ENCODE measurements around the gene HEXD. TPM values are rescaled to one million over a fixed set of nuclear protein-coding genes. Genes with fewer than 3 reads are reported as not detected.
A peak's percentile ranks its signal among the peaks of the same experiment; 100 is the strongest.

The HEXD gene
- total and polyA plus RNA-seq, 10 of the 15 experiments (the other 5 are each of a cell fraction or from before 2014, with no cell fraction given), result 1.6 to 24.2 (median 7.0) TPM

DNA sequence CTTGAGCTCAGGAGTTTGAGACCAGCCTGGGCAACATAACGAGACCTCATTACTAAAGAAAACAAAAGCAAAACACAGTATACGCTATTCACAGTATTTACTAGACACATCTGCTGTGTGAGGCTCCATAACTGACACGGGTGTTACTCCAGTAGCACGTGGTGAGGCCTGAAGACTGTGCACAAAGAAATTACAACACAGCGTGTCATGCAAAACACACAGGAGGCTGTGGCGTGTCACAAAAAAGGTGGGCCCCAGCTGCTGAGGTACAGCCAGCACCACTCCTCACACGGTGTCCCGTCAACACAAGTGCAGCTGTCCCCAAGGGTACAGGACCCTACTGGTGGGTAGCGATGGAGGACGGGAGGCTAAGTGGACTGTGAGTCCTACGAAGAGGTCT is 29.7 kb downstream of the HEXD start:
- no TSS peak for BruUV-seq (replicated peaks)

DNA sequence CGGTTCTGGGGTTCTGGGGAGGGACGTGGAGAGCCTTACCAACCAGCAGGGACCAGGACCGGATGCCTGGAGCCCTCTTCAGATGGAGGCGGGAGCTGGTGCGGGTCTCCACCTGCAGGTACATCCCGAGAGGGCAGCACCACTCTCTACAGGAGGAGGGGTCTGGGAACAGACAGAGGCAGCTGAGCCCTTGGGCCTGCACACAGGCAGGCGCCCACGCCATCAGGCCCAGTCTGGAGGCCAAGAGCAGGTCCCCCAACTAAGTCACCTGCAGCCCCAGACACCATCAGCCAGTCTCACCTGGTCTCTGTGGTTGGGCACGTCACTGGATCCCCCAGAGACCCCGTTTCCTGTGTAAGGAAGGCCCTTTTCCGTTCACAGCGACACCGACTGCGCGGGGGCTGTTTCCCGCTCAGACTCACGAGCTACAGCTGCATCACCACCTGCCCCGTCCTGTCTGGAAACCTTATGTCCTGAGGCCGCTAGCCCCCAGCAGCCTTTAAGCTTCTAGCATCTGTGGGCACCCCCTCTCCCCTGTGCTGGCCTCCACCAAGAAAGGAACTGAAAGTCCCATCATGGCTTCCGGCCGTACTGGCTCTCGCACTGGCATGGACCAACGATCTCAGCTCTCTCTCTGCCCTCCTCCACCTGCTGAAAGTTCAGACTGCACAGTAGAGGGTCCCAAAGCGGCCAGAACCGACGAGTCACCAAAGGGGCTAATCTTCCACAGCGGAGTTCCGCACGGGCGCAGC is 31.2 kb downstream of the HEXD start:
- peak; percentile 98 for FAIRE-seq
- H3K4me3 ChIP-seq, result peak overlapping the region; percentile 93
- intact Hi-C loops (cut with micrococcal nuclease; ENCODE audit: unreplicated experiment) (loop anchor here (1.0 to 5.0 kb wide), 2 partner anchors 9 to 103 kb away; partner anchors contain the start of gene NARF), in situ Hi-C loops (cut with MboI) (no loop called here)
- POLR2A ChIA-PET, result interaction anchor here (0.5 to 2.3 kb wide), 14 partner anchors 8 to 557 kb away, joined by 3 to 16 read pairs (median 3); partner anchors contain the start of genes DCXR, NARF and OGFOD3
- SMC1A ChIA-PET (ENCODE audit: uncharacterized antibody, unreplicated experiment), result interaction anchor here (1.0 to 1.4 kb wide), 3 partner anchors 8 to 96 kb away, joined by 3 to 8 read pairs (median 6); partner anchors contain the start of gene OGFOD3
- DNase-seq (ENCODE audit: low read depth, low spot score), result peak; percentile 65
- ATAC-seq, result peak; percentile 87
- H3K4me2 ChIP-seq (ENCODE audit: control insufficient read depth, insufficient read depth), result peak overlapping the region; percentile 84
- no peaks in the 10 kb centered on the region; the same call in 2 of the 3 replicates for H3K9me3 ChIP-seq (replicated peaks; ENCODE audit: control insufficient read depth, insufficient read depth, low read length)
- peaks cover 10 to 18% of the 10 kb centered on the region in 2 experiments for H3K36me3 ChIP-seq (ENCODE audit: control insufficient read depth in 2 of 2, insufficient read depth in 2 of 2, low read length in 1 of 2)
- no peaks in the 10 kb centered on the region; the same call in none of the 2 replicates for H4K20me1 ChIP-seq (ENCODE audit: control insufficient read depth, insufficient read depth)
- RAD21 ChIA-PET (ENCODE audit: unreplicated experiment), result interaction anchor here (0.9 to 1.4 kb wide), 7 partner anchors 8 to 105 kb away, joined by 3 to 4 read pairs (median 3); no protein-coding TSS in a partner anchor
- peaks cover 41% of the 10 kb centered on the region for H3K79me2 ChIP-seq (ENCODE audit: control insufficient read depth, insufficient read depth, low read length)
- under 1% methylated on average over 30 of the region's 30 CpGs for WGBS (ENCODE audit: insufficient coverage, insufficient replicate concordance, low lambda C conversion rate, missing lambda C conversion rate)
- H2AFZ ChIP-seq (ENCODE audit: control insufficient read depth, low read depth, low read length), result peak overlapping the region; percentile 30
- H3K9ac ChIP-seq (ENCODE audit: control insufficient read depth, insufficient read depth, low read length), result peak overlapping the region; percentile 87
- CTCF ChIA-PET, result interaction anchor here (0.6 to 1.9 kb wide), 11 partner anchors 11 to 104 kb away, joined by 3 to 12 read pairs (median 4); no protein-coding TSS in a partner anchor
- H3K27me3 ChIP-seq (replicated peaks in 1 of 2; ENCODE audit: control insufficient read depth in 2 of 2, insufficient read depth in 2 of 2, low read length in 1 of 2), result no peaks in the 10 kb centered on the region
- peaks cover 4% of the 10 kb centered on the region for H3K4me1 ChIP-seq (ENCODE audit: control insufficient read depth, insufficient read depth, low read length)
- no TSS peak for BruUV-seq (replicated peaks)
- peak overlapping the region; percentile 97 for H3K27ac ChIP-seq (ENCODE audit: control insufficient read depth, insufficient read depth)
- TF ChIP-seq FOXM1 (IDR thresholded peaks at IDR 0.05; ENCODE audit: low read depth, low read length) (no peak; the same call in 1 of the 2 replicates), NR2C2 (IDR thresholded peaks at IDR 0.05; ENCODE audit: borderline replicate concordance, control insufficient read depth, insufficient read length, low read depth) (no peak), ZNF384 (IDR thresholded peaks at IDR 0.05; ENCODE audit: borderline replicate concordance, low read depth, low read length) (no peak), SIX5 (IDR thresholded peaks at IDR 0.05; ENCODE audit: low read depth, low read length, severe bottlenecking) (peak; percentile 5), RB1 (IDR thresholded peaks at IDR 0.05; ENCODE audit: borderline replicate concordance) (peak; percentile 60; the same call in 1 of the 2 replicates)
- TF ChIP-seq, protein P1, sequence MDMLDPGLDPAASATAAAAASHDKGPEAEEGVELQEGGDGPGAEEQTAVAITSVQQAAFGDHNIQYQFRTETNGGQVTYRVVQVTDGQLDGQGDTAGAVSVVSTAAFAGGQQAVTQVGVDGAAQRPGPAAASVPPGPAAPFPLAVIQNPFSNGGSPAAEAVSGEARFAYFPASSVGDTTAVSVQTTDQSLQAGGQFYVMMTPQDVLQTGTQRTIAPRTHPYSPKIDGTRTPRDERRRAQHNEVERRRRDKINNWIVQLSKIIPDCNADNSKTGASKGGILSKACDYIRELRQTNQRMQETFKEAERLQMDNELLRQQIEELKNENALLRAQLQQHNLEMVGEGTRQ (IDR thresholded peaks at IDR 0.05; ENCODE audit: borderline replicate concordance, low read depth, low read length), result no peak

More for the DNA sequence above, 29.7 kb downstream of the HEXD start:
- ChIA-PET SMC1A (ENCODE audit: uncharacterized antibody, unreplicated experiment) (interaction anchor here (0.9 kb wide), 1 partner anchor 9 kb away, joined by 3 read pairs; no protein-coding TSS in a partner anchor), POLR2A (interaction anchor here (0.9 kb wide), 1 partner anchor 31 kb away, joined by 4 read pairs; no protein-coding TSS in a partner anchor), RAD21 (ENCODE audit: unreplicated experiment) (no interaction called here), CTCF (no interaction called here)
- H3K9ac ChIP-seq (ENCODE audit: control insufficient read depth, insufficient read depth, low read length), result no peak overlapping the region
- no peak overlapping the region for H3K4me3 ChIP-seq
- 86% methylated on average over 11 of the region's 11 CpGs for WGBS (ENCODE audit: insufficient coverage, insufficient replicate concordance, low lambda C conversion rate, missing lambda C conversion rate)
- H4K20me1 ChIP-seq (ENCODE audit: control insufficient read depth, insufficient read depth), result no peaks in the 10 kb centered on the region; the same call in none of the 2 replicates
- H3K4me2 ChIP-seq (ENCODE audit: control insufficient read depth, insufficient read depth), result no peak overlapping the region
- TF ChIP-seq MTA3 (IDR thresholded peaks at IDR 0.05; ENCODE audit: borderline replicate concordance, low read length) (no peak), ETV6 (conservative IDR thresholded peaks at IDR 0.05 in 1 of 2, IDR thresholded peaks at IDR 0.05 in 1 of 2; ENCODE audit: borderline replicate concordance in 1 of 2, low read depth in 1 of 2) (no peak), BRCA1 (IDR thresholded peaks at IDR 0.05; ENCODE audit: low read depth, low read length) (no peak), HDGF (IDR thresholded peaks at IDR 0.05) (no peak), HDAC6 (IDR thresholded peaks at IDR 0.05; ENCODE audit: unreplicated experiment) (no peak), PML (IDR thresholded peaks at IDR 0.05; ENCODE audit: low read length) (no peak)
- in situ Hi-C loops (cut with MboI), result no loop called here
- FAIRE-seq (peak; percentile 47), DNase-seq (ENCODE audit: low read depth, low spot score) (no peak), ATAC-seq (no peak)
- peaks cover 4% of the 10 kb centered on the region for H3K4me1 ChIP-seq (ENCODE audit: control insufficient read depth, insufficient read depth, low read length)
- H3K9me3 ChIP-seq (replicated peaks; ENCODE audit: control insufficient read depth, insufficient read depth, low read length), result no peaks in the 10 kb centered on the region; the same call in 2 of the 3 replicates
- intact Hi-C loops (cut with micrococcal nuclease; ENCODE audit: unreplicated experiment), result loop anchor here (5.0 kb wide), 1 partner anchor 104 kb away; no protein-coding TSS in a partner anchor
- H2AFZ ChIP-seq (ENCODE audit: control insufficient read depth, low read depth, low read length), result no peak overlapping the region
- H3K79me2 ChIP-seq (ENCODE audit: control insufficient read depth, insufficient read depth, low read length), result peaks cover 41% of the 10 kb centered on the region
- H3K27me3 ChIP-seq (replicated peaks in 1 of 2; ENCODE audit: control insufficient read depth in 2 of 2, insufficient read depth in 2 of 2, low read length in 1 of 2), result no peaks in the 10 kb centered on the region
- H3K36me3 ChIP-seq (ENCODE audit: control insufficient read depth in 2 of 2, insufficient read depth in 2 of 2, low read length in 1 of 2), result peaks cover 10 to 26% of the 10 kb centered on the region in 2 experiments
- H3K27ac ChIP-seq (ENCODE audit: control insufficient read depth, insufficient read depth), result no peak overlapping the region

Measured in GM12878 (cell line).